Neural cell (in vitro differentiated cells): ENCODE data around the gene CTSH. TPM values are rescaled to one million over a fixed set of nuclear protein-coding genes. Genes with fewer than 3 reads are reported as not detected.

Source experiments
- H2AFZ ChIP-seq: fragments of 200-600, 300-800 bp; sonication (generic), shearing (Covaris generic); 2 replicates; pipeline ENCODE4 v1.6.0; 2014; ENCODE audit warnings: low read depth, mild to moderate bottlenecking, antibody characterized with exemption, low read length, moderate library complexity
- H3F3A ChIP-seq: fragments of 200-600 bp; shearing (Covaris generic); 2 replicates; pipeline ENCODE4 v1.6.1; 2016; ENCODE audit warnings: mild to moderate bottlenecking, moderate library complexity, mixed read lengths, antibody characterized with exemption, low read length; ENCODE audit not compliant: insufficient read depth, poor library complexity, severe bottlenecking
- H3K27ac ChIP-seq: fragments of 200-600, 300-800 bp; sonication (generic), shearing (Covaris generic); 2 replicates; pipeline ENCODE4 v1.5.1; 2014; ENCODE audit warnings: mild to moderate bottlenecking, low read length, moderate library complexity
- H3K27me3 ChIP-seq: fragments of 300-800, 200-600 bp; sonication (generic), shearing (Covaris generic); 2 replicates; pipeline ENCODE4 v1.6.0; 2014; ENCODE audit warnings: mild to moderate bottlenecking, low read depth, low read length, moderate library complexity; ENCODE audit not compliant: insufficient read depth
- H3K36me3 ChIP-seq: fragments of 300-800, 200-600 bp; sonication (generic), shearing (Covaris generic); 2 replicates; pipeline ENCODE4 v1.5.1; 2014; ENCODE audit warnings: mild to moderate bottlenecking, antibody characterized with exemption, low read length, moderate library complexity; ENCODE audit not compliant: insufficient read depth
- H3K4me2 ChIP-seq: fragments of 300-800, 200-600 bp; sonication (generic), shearing (Covaris generic); 2 replicates; pipeline ENCODE4 v1.6.0; 2014; ENCODE audit warnings: mild to moderate bottlenecking, low read length
- H3K4me3 ChIP-seq: fragments of 300-800, 200-600 bp; sonication (generic), shearing (Covaris generic); 2 replicates; pipeline ENCODE4 v1.5.1; 2014; ENCODE audit warnings: mild to moderate bottlenecking, low read length, moderate library complexity
- H3K79me2 ChIP-seq: fragments of 200-600 bp; shearing (Covaris generic); replicated peaks from 2 replicates; pipeline ENCODE4 v1.6.0; 2014; ENCODE audit warnings: mild to moderate bottlenecking, low read length, moderate library complexity; ENCODE audit not compliant: insufficient read depth
- H3K9ac ChIP-seq: fragments of 300-800, 200-600 bp; sonication (generic), shearing (Covaris generic); 2 replicates; pipeline ENCODE4 v1.6.1; 2016; ENCODE audit warnings: mild to moderate bottlenecking, low read length, mixed read lengths
- H3K9me2 ChIP-seq: fragments of 200-600 bp; shearing (Covaris generic); 2 replicates; pipeline ENCODE4 v1.6.1; 2016; ENCODE audit warnings: mild to moderate bottlenecking, low read length, mixed read lengths; ENCODE audit not compliant: insufficient read depth
- H3K9me3 ChIP-seq: fragments of 200-600, 300-800 bp; sonication (generic), shearing (Covaris generic); 2 replicates; pipeline ENCODE4 v1.6.1; 2016; ENCODE audit warnings: mild to moderate bottlenecking, mixed run types, low read length, moderate library complexity, mixed read lengths
- H4K20me1 ChIP-seq: fragments of 200-600 bp; shearing (Covaris generic); 2 replicates; pipeline ENCODE4 v1.6.1; 2016; ENCODE audit warnings: mild to moderate bottlenecking, mixed run types; ENCODE audit not compliant: insufficient read depth
- CTCF ChIP-seq: fragments of 450-650 bp; IDR thresholded peaks from 2 replicates; pipeline ENCODE4 v1.5.1; 2014; ENCODE audit warnings: antibody characterized with exemption, mild to moderate bottlenecking, moderate library complexity; ENCODE audit not compliant: poor library complexity, severe bottlenecking
- EP300 ChIP-seq: fragments of 450-650 bp; conservative IDR thresholded peaks from 2 replicates; pipeline ENCODE4 v1.6.1; 2014; ENCODE audit warnings: antibody characterized with exemption, mild to moderate bottlenecking, moderate library complexity; ENCODE audit not compliant: poor library complexity, severe bottlenecking
- EZH2 ChIP-seq: fragments of 200-600, 300-800 bp; shearing (Covaris generic), sonication (generic); IDR thresholded peaks from 2 replicates; pipeline ENCODE4 v1.6.1; 2014; ENCODE audit warnings: antibody characterized with exemption, low read length, borderline replicate concordance, mild to moderate bottlenecking; ENCODE audit not compliant: insufficient read depth, poor library complexity, severe bottlenecking
- MXI1 ChIP-seq: fragments of 450-650 bp; conservative IDR thresholded peaks from 2 replicates; pipeline ENCODE4 v1.6.1; 2014; ENCODE audit warnings: antibody characterized with exemption, mild to moderate bottlenecking; ENCODE audit not compliant: poor library complexity, severe bottlenecking
- POLR2AphosphoS5 ChIP-seq: IDR thresholded peaks from 2 replicates; pipeline ENCODE4 v1.6.1; 2012
- RAD21 ChIP-seq: fragments of 450-650 bp; conservative IDR thresholded peaks from 2 replicates; pipeline ENCODE4 v1.6.1; 2014; ENCODE audit warnings: antibody characterized with exemption, mild to moderate bottlenecking, moderate library complexity
- REST ChIP-seq: IDR thresholded peaks from 2 replicates; pipeline ENCODE4 v1.6.1; 2012; ENCODE audit warnings: borderline replicate concordance
- SMC3 ChIP-seq: fragments of 450-650 bp; conservative IDR thresholded peaks from 2 replicates; pipeline ENCODE4 v1.6.1; 2014; ENCODE audit warnings: antibody characterized with exemption, mild to moderate bottlenecking, moderate library complexity; ENCODE audit not compliant: poor library complexity
- TAF1 ChIP-seq: IDR thresholded peaks from 2 replicates; pipeline ENCODE4 v1.6.1; 2012; ENCODE audit warnings: low read depth
- polyA plus RNA-seq: library from polyadenylated mRNA; depleted of rRNA; stranded (reverse); fragments of >200 nt; gene quantifications from 2 replicates; pipeline ENCODE4 v1.2.3, GENCODE V29; 2014

Gene CTSH
- polyA plus RNA-seq, 1 donor from 2014 or later: 3.3 TPM

GRCh38 chr15:78960308-78960707 lies 15.5 kb upstream of the CTSH start:
- Histone ChIP-seq H3K9me2 (no peaks in the 10 kb centered on the region), H3K36me3 (no peaks in the 10 kb centered on the region), H4K20me1 (no peaks in the 10 kb centered on the region), H3K4me3 (no peak overlapping the region), H3K4me2 (no peak overlapping the region), H2AFZ (no peak overlapping the region), H3F3A (no peaks in the 10 kb centered on the region), H3K27me3 (no peaks in the 10 kb centered on the region), H3K79me2 (no peaks in the 10 kb centered on the region), H3K27ac (no peak overlapping the region), H3K9ac (no peak overlapping the region), H3K9me3 (no peaks in the 10 kb centered on the region)
- TF ChIP-seq REST (no peak), MXI1 (no peak), POLR2AphosphoS5 (no peak), EP300 (no peak), RAD21 (no peak), SMC3 (no peak), EZH2 (no peak), CTCF (no peak), TAF1 (no peak)

- H3K27ac ChIP-seq: no peak overlapping the region
- H3K9me2 ChIP-seq: no peaks in the 10 kb centered on the region
- no peaks in the 10 kb centered on the region for H3K36me3 ChIP-seq
- no peaks in the 10 kb centered on the region for H3K9me3 ChIP-seq
- H3F3A ChIP-seq: no peaks in the 10 kb centered on the region
- no peaks in the 10 kb centered on the region for H3K27me3 ChIP-seq
- no peak overlapping the region for H3K9ac ChIP-seq
- H3K79me2 ChIP-seq: no peaks in the 10 kb centered on the region
- no peak overlapping the region for H3K4me3 ChIP-seq
- no peaks in the 10 kb centered on the region for H4K20me1 ChIP-seq
- TF ChIP-seq TAF1 (no peak), EZH2 (no peak), POLR2AphosphoS5 (no peak)
- H3K4me2 ChIP-seq: no peak overlapping the region
- H2AFZ ChIP-seq: no peak overlapping the region
These were observed 14.5 kb upstream of the CTSH start for GRCh38 chr15:78959360-78959759.
